GM12878 (cell line): ENCODE data around the gene LGALS3BP. TPM values are rescaled to one million over a fixed set of nuclear protein-coding genes. Genes with fewer than 3 reads are reported as not detected.

ENCODE experiments used
- ATAC-seq: fragments of 200-7000 bp; cut with Tn5 transposase; 3 replicates; pipeline ENCODE4 v1.9.1; 2020; ENCODE audit warnings: mild to moderate bottlenecking, moderate library complexity
- BruUV-seq: library from RNA; stranded (reverse); fragments of 400-500 nt; replicated peaks from 2 replicates; lab custom pipeline; 2021; lab: Mats Ljungman, UMichigan
- CTCF ChIA-PET: fragments of 300-600 bp; sonication (Branson Sonifier 250); formaldehyde crosslinking; extraction: SDS; loops from one replicate; lab custom pipeline; 2021; ENCODE audit warnings: inconsistent platforms; lab: Yijun Ruan, JAX
- POLR2A ChIA-PET: fragments of 350-600 bp; formaldehyde crosslinking; extraction: SDS; loops from one replicate; lab custom pipeline; 2021; ENCODE audit warnings: inconsistent platforms; lab: Charles Lee
- RAD21 ChIA-PET: fragments of 300-600 bp; sonication (Branson Sonifier 250); formaldehyde crosslinking; loops from one replicate; lab custom pipeline; 2023; ENCODE audit warnings: antibody characterized with exemption; ENCODE audit not compliant: unreplicated experiment; lab: Charles Lee
- SMC1A ChIA-PET: fragments of 300-600 bp; sonication (Branson Sonifier 250); formaldehyde crosslinking; loops from one replicate; lab custom pipeline; 2023; ENCODE audit not compliant: unreplicated experiment, uncharacterized antibody; lab: Charles Lee
- DNase-seq: peaks from one replicate; pipeline ENCODE4 v3.0.0-alpha.2; 2011; ENCODE audit warnings: low read depth, low spot score
- FAIRE-seq: peaks from 3 replicates; lab custom pipeline; 2011; peaks lifted over from hg19 to GRCh38; lab: Jason Lieb, UNC
- H2AFZ ChIP-seq: 2 replicates; pipeline ENCODE4 v1.6.0; 2011; ENCODE audit warnings: low read depth, low read length, control low read depth; ENCODE audit not compliant: control insufficient read depth
- H3K27ac ChIP-seq: 2 replicates; pipeline ENCODE4 v1.5.1; 2011; ENCODE audit warnings: control low read depth; ENCODE audit not compliant: control insufficient read depth, insufficient read depth
- H3K27me3 ChIP-seq, 2 experiments: replicated peaks in 1 of 2; 2 replicates each; pipeline versions ENCODE4 v1.6.0 to v1.6.1; 2011; ENCODE audit warnings: low read length in 1 of 2; ENCODE audit not compliant: control insufficient read depth in 2 of 2, insufficient read depth in 2 of 2
- H3K36me3 ChIP-seq, 2 experiments: 2 replicates each; pipeline ENCODE4 v1.5.1; 2011; ENCODE audit warnings: low read length in 1 of 2; ENCODE audit not compliant: control insufficient read depth in 2 of 2, insufficient read depth in 2 of 2
- H3K4me1 ChIP-seq: 2 replicates; pipeline ENCODE4 v1.6.1; 2011; ENCODE audit warnings: mild to moderate bottlenecking, low read length, moderate library complexity, mixed read lengths; ENCODE audit not compliant: control insufficient read depth, insufficient read depth
- H3K4me2 ChIP-seq: 2 replicates; pipeline ENCODE4 v1.6.0; 2011; ENCODE audit warnings: control low read depth; ENCODE audit not compliant: control insufficient read depth, insufficient read depth
- H3K4me3 ChIP-seq: fragments of 200-600 bp; sonication (generic); 2 replicates; pipeline ENCODE4 v1.5.1; 2016
- H3K79me2 ChIP-seq: 2 replicates; pipeline ENCODE4 v1.6.0; 2011; ENCODE audit warnings: low read length; ENCODE audit not compliant: control insufficient read depth, insufficient read depth
- H3K9ac ChIP-seq: 2 replicates; pipeline ENCODE4 v1.8.0; 2011; ENCODE audit warnings: low read length, control low read depth, mixed read lengths; ENCODE audit not compliant: control insufficient read depth, insufficient read depth
- H3K9me3 ChIP-seq: replicated peaks from 3 replicates; pipeline ENCODE4 v1.5.1; 2011; ENCODE audit warnings: mild to moderate bottlenecking, low read length; ENCODE audit not compliant: control insufficient read depth, insufficient read depth
- H4K20me1 ChIP-seq: 2 replicates; pipeline ENCODE4 v1.6.0; 2011; ENCODE audit not compliant: control insufficient read depth, insufficient read depth
- BHLHE40 ChIP-seq, 2 experiments: fragments of 450-650 bp in 1 of 2; IDR thresholded peaks; 2 replicates each; pipeline ENCODE4 v1.6.1; 2011 to 2017; ENCODE audit warnings: low read depth in 2 of 2, borderline replicate concordance in 1 of 2, improper control_type of control experiment in 1 of 2, low read length in 1 of 2, mild to moderate bottlenecking in 1 of 2
- HDAC6 ChIP-seq: fragments of 200-600 bp; sonication (generic); IDR thresholded peaks from one replicate; pipeline ENCODE4 v1.8.0; 2017; ENCODE audit warnings: antibody characterized with exemption; ENCODE audit not compliant: unreplicated experiment
- JUNB ChIP-seq: IDR thresholded peaks from 2 replicates; pipeline ENCODE4 v1.6.1; 2016; ENCODE audit warnings: antibody characterized with exemption, mild to moderate bottlenecking
- LARP7 ChIP-seq: fragments of 450-650 bp; IDR thresholded peaks from 2 replicates; pipeline ENCODE4 v1.6.1; 2017; ENCODE audit warnings: mild to moderate bottlenecking
- MEF2A ChIP-seq: IDR thresholded peaks from 2 replicates; pipeline ENCODE4 v1.6.1; 2011; ENCODE audit warnings: low read depth, mild to moderate bottlenecking, low read length, moderate library complexity; ENCODE audit not compliant: insufficient read depth
- MEF2B ChIP-seq: fragments of 450-650 bp; IDR thresholded peaks from 2 replicates; pipeline ENCODE4 v1.6.1; 2018; ENCODE audit warnings: mild to moderate bottlenecking, moderate library complexity; ENCODE audit not compliant: partially characterized antibody, poor library complexity, severe bottlenecking
- MXI1 ChIP-seq: fragments of 150-350 bp; IDR thresholded peaks from 2 replicates; pipeline ENCODE4 v1.6.1; 2011; ENCODE audit warnings: low read depth, mild to moderate bottlenecking, inconsistent platforms, low read length, improper control_type of control experiment
- PAX8 ChIP-seq: fragments of 450-650 bp; IDR thresholded peaks from 2 replicates; pipeline ENCODE4 v1.6.1; 2017; ENCODE audit warnings: mild to moderate bottlenecking, moderate library complexity
- PBX3 ChIP-seq: IDR thresholded peaks from 2 replicates; pipeline ENCODE4 v1.6.1; 2011; ENCODE audit warnings: mild to moderate bottlenecking, low read depth, low read length, moderate library complexity; ENCODE audit not compliant: insufficient replicate concordance
- POLR2A ChIP-seq: IDR thresholded peaks from 2 replicates; pipeline ENCODE4 v1.6.1; 2011; ENCODE audit warnings: low read depth, mild to moderate bottlenecking, low read length
- SIN3A ChIP-seq: IDR thresholded peaks from 2 replicates; pipeline ENCODE4 v1.6.1; 2012; ENCODE audit warnings: low read depth, low read length, improper control_type of control experiment
- TAF1 ChIP-seq: IDR thresholded peaks from 2 replicates; pipeline ENCODE4 v1.6.1; 2011; ENCODE audit warnings: mild to moderate bottlenecking, low read depth, low read length, borderline replicate concordance
- ZBTB40 ChIP-seq: fragments of 450-650 bp; IDR thresholded peaks from 2 replicates; pipeline ENCODE4 v1.6.1; 2016; ENCODE audit warnings: mild to moderate bottlenecking, moderate library complexity, borderline replicate concordance
- ZNF274 ChIP-seq: IDR thresholded peaks from one replicate; pipeline ENCODE4 v1.8.0; 2011; ENCODE audit not compliant: insufficient read length, insufficient read depth
- ZNF622 ChIP-seq: fragments of 450-650 bp; IDR thresholded peaks from 2 replicates; pipeline ENCODE4 v1.6.1; 2017; ENCODE audit warnings: mild to moderate bottlenecking, inconsistent platforms
- WGBS: methylation state at CpG from one replicate; pipeline ENCODE4 v1.1.6; 2016; ENCODE audit warnings: low lambda C conversion rate; ENCODE audit not compliant: insufficient replicate concordance, insufficient coverage; ENCODE audit errors: missing lambda C conversion rate; 5-methylcytosine and 5-hydroxymethylcytosine counted together
- in situ Hi-C: fragments of 300-500 bp; cut with MboI; formaldehyde crosslinking; loops from 9 replicates; pipeline ENCODE4 v1.14.3; 2018; ENCODE audit warnings: mixed read lengths
- intact Hi-C: fragments of 100-400 bp; cut with micrococcal nuclease; formaldehyde crosslinking; loops from one replicate; pipeline ENCODE4 v1.14.2; 2022; ENCODE audit not compliant: unreplicated experiment
- polyA plus RNA-seq, 11 experiments: library from polyadenylated mRNA; depleted of rRNA in 4 of 11; unstranded in 6 of 11; stranded (reverse) in 5 of 11; fragments of >200 nt; fragmentation: Nextera tagmentation in 4 of 11; fragmentation: Illumina TruSeq in 1 of 11; extraction: Ambion mirVana in 4 of 11; extraction: Trizol in 1 of 11; gene quantifications; 1 replicate in 1 of 11; 2 replicates in 10 of 11; pipeline versions ENCODE4 v1.2.1 to v1.2.3, GENCODE V29; 2011 to 2016; ENCODE audit warnings: inconsistent platforms in 2 of 11, missing spikeins in 2 of 11, low read depth in 1 of 11
- total RNA-seq, 4 experiments: library from RNA; depleted of rRNA in 3 of 4; stranded (reverse); fragments of >200 nt in 3 of 4; fragmentation: Illumina TruSeq in 1 of 4; extraction: Trizol in 1 of 4; gene quantifications; 2 replicates each; pipeline versions ENCODE4 v1.2.1 to v1.2.3, GENCODE V29; 2013 to 2021
- TF ChIP-seq, protein P1 (sequence below): fragments of 450-650 bp; IDR thresholded peaks from 2 replicates; pipeline ENCODE4 v1.6.1; 2016; ENCODE audit warnings: mild to moderate bottlenecking

Gene LGALS3BP
- total and polyA plus RNA-seq, 10 of the 15 experiments (the other 5 are each of a cell fraction or from before 2014, with no cell fraction given): 0.52 to 5.2 (median 1.9) TPM

GRCh38 chr17:78953356-78954350, 26.1 kb downstream of the LGALS3BP start (continued):
- TF ChIP-seq ZBTB40 (no peak), PBX3 (no peak), JUNB (no peak)

GRCh38 chr17:78952706-78953105, 27.0 kb downstream of the LGALS3BP start:
- no peak overlapping the region for H3K4me2 ChIP-seq
- in situ Hi-C loops (no loop called here), intact Hi-C loops (no loop called here)
- RAD21 ChIA-PET: no interaction called here
- FAIRE-seq (no peak), DNase-seq (no peak), ATAC-seq (no peak)
- 25% methylated on average over 10 of the region's 10 CpGs for WGBS
- H2AFZ ChIP-seq: no peak overlapping the region
- H3K27ac ChIP-seq: no peak overlapping the region
- no peaks in the 10 kb centered on the region for H3K79me2 ChIP-seq
- H3K9ac ChIP-seq: no peak overlapping the region
- H3K4me1 ChIP-seq: no peaks in the 10 kb centered on the region
- H3K36me3 ChIP-seq: no peaks in the 10 kb centered on the region
- CTCF ChIA-PET: no interaction called here
- H3K9me3 ChIP-seq: peaks cover 10% of the 10 kb centered on the region; the same call in 2 of the 3 replicates
- POLR2A ChIA-PET: no interaction called here
- H4K20me1 ChIP-seq: no peaks in the 10 kb centered on the region
- no TSS peak for BruUV-seq
- H3K27me3 ChIP-seq: no peaks in the 10 kb centered on the region; a peak in 2 of 4 replicates
- H3K4me3 ChIP-seq: no peak overlapping the region
- SMC1A ChIA-PET: no interaction called here
- no peak for TF ChIP-seq MEF2B
- no peak for TF ChIP-seq MEF2A
- no peak for TF ChIP-seq MXI1
- no peak for TF ChIP-seq LARP7
- no peak for TF ChIP-seq HDAC6
- no peak for TF ChIP-seq PAX8
- no peak for TF ChIP-seq ZNF274
- TF ChIP-seq, protein P1, sequence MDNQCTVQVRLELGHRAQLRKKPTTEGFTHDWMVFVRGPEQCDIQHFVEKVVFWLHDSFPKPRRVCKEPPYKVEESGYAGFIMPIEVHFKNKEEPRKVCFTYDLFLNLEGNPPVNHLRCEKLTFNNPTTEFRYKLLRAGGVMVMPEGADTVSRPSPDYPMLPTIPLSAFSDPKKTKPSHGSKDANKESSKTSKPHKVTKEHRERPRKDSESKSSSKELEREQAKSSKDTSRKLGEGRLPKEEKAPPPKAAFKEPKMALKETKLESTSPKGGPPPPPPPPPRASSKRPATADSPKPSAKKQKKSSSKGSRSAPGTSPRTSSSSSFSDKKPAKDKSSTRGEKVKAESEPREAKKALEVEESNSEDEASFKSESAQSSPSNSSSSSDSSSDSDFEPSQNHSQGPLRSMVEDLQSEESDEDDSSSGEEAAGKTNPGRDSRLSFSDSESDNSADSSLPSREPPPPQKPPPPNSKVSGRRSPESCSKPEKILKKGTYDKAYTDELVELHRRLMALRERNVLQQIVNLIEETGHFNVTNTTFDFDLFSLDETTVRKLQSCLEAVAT: no peak
- no peak for TF ChIP-seq SIN3A
- no peak for TF ChIP-seq ZNF622
- no peak for TF ChIP-seq BHLHE40 (IDR thresholded peaks at IDR 0.05; ENCODE audit: borderline replicate concordance in 1 of 2, low read depth in 2 of 2, low read length in 1 of 2)
- TF ChIP-seq POLR2A: no peak
- no peak for TF ChIP-seq TAF1
